Colon (tissue), 2 donors: ENCODE data around the gene HADHA.
"Not testable (repeated sequence)": the region's sequence is repeated elsewhere in the genome, so short reads cannot be mapped to it uniquely, and the experiment has no call there.

ENCODE experiments used
- FAIRE-seq: peaks from 2 replicates; lab custom pipeline; 2012; peaks lifted over from hg19 to GRCh38; lab: Jason Lieb, UNC
- donor health status: control.
- donor health status: control.

Gene HADHA

DNA sequence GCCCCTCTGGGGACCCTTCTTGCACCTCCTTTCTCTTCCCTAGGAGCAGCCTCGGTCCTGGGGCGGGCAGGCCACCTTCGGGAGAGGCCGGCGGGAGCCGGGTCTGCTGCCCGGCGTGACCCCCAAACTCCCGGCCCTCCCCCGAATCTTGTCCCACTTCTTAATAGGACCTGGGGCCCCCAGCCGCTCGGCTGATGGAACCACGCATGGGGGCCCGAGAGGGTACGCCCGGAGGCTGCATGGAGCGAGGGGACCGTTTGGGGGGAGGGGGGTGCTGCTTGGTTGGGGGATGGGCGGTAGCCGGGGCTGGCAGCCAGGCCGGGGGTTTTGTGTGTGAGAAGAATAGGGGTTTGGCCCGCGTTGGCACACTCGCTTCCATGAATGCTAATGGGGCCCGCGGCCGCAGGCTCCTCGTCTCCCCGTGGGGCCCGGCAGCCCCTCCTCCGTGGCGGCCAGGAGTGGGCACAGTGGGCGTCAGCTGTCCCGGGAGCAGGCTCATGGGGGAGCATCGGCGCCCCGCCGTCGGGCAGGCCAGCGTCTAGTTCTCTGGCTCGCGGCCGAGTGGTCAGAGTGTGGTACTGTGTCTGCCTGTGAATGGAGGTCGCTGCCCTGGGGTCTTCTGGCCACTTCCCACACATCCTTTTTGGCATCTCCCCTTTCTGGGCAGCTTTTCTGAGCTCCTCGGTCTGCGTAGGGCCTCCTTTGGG lies 70.5 kb downstream of the HADHA start:
- FAIRE-seq = no peak

DNA sequence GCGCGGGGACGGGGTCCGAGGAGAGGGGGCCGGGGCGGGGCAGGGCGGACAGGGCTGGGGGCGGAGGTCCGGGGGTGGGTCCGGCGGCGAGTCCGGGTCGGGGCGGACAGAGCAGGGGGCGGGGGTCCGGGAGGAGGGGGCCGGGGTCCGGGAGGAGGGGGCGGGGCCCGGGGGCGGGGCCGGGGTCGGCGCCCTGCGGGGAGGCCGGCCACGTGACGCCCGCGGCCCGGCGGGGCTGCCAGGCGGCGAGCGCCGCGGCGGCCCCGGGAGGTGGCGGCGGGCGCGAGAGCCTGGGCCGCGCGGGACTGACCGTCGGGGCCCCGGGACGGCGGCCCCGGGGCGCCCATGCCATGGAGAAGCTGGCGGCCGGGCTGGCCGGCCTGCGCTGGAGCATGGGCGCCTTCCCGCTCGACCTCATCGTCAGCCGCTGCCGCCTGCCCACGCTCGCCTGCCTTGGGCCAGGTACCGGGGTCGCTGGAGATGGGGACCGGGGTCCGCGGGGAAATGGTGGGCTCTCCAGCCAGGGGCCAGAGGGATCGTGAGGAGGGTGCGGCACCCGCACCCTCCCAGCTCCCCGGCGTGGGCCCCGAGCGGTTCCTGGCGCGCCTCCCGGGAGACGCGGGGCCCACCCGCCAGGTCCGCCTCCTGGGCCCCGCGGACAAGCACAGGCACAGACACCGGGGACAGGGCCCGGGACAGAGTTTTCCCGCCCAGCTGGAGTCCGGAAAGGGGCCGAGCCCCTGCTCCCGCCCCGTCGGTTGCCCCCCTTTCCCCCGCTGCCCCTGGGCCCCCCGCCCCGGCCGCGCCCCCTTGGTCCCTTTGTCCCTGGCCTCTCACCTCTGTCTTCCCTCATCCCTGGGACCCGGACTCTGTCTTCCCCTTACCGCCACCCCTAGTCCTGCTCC lies 71.3 kb downstream of the HADHA start, which contains the start of gene GAREM2:
GAREM2 (plus strand) TSS at position 218 of the 905 bp plus-strand sequence; CDS start at position 351, 133 bp downstream.
- no peak for FAIRE-seq

DNA sequence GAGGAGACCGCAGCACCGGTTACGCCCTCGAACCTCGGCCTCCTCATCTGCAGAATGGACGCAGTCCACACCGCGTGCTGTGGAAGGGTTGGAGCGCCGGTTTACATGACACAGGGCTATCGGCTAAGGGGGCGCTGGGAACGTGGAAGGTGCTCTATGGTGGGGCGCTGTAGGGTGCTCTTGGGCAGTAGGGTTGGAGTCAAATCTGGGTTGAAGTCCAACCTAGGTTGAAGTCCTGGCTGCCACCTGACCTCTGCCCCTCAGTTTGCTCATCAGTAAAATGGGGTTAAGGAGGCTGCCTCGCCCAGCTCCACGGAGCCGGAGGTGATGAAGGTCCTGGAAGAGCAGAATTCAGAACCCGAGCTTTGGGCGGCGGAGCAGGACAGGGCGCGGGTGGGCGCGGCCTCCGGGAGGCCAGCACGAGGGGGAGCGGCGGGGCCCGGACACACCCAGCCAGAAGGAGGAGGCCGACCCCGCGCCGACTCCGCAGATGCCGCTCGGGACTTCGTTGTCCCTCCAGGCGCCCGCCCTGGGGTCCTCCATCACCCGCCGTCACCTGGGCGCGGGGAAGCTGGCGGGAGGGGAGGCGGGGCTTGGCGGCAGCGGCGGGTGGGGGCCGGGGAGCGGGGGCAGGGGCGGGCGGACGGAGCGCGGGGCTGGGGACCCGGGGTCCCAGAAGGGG lies 72.1 kb downstream of the HADHA start:
- FAIRE-seq = no peak

- FAIRE-seq = no peak
Observed at GRCh38 chr2:26170795-26171194, 73.6 kb downstream of the HADHA start.

DNA sequence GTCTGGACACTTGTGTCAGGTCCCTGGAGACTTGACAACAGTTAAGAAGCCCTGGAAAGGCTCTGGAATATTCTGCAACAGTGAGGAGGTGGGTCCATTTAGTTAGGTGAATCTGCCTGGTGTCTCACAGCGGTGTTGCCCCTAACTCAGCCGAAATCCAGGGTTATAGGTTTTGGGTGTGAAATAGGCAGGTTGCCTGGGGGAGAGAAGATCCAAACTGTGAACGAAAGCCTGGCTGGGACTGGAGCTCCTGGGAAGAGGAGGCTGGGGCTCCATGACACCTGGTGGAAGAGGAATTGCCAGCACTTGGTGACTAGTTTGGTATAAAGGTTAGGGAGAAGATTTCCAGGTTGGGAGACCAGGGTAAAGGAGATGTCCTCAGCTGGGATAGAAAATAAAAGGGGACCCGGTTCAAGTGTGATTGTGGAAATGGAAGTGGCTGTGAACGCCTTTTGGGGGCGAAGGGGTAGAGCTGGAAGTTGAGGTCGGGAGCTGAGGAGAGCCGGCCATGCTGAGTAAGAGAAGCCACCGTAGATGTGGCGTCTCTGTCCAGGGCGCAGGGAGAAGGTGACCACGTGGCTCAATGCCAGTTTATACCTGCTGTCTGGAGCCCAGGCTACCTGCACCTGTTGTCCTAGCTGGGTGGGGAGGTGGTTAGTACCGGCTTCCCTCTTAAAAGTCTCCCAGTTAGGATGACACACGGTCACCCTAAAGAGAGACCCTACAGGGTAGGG lies 74.6 kb downstream of the HADHA start:
- FAIRE-seq = no peak

DNA sequence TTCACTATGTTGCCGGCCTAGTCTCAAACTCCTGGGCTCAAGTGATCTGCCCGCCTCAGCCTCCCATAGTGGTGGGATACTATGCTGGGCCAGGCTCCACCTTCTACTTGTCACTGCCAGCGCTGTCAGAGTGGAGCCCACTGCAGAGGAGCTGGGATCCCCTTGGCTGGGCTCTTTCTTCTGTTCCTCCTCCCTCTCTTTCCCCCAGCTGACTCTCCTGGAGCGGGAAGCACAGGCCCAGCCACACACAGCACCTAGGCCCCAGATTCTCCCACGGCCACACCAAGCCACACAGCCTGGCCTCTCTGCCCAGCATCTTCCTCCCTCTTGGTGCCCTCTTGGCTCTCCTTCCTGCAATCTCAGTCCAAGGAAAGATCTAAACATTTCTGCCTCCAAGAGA lies 75.2 kb downstream of the HADHA start:
- FAIRE-seq = no peak

- no peak for FAIRE-seq
Observed at GRCh38 chr2:26168785-26169184, 75.6 kb downstream of the HADHA start.

DNA sequence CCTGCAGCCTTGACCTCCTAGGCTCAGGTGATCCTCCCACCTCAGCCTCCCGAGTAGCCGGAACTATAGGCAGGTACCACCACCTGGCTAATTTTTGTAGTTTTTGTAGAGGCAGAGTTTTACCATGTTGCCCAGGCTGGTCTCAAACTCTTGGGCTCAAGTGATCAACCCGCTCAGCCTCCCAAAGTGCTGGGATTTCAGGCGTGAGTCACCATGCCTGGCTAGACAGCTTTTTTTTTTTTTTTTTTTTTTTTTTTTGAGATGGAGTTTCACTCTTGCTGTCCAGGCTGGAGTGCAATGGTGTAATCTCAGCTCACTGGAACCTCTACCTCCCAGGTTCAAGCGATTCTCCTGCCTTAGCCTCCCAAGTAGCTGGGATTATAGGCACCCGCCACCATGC lies 77.9 kb downstream of the HADHA start:
- not testable (repeated sequence) for FAIRE-seq

GRCh38 chr2:26165403-26165802 lies 79.0 kb downstream of the HADHA start:
- no peak for FAIRE-seq

DNA sequence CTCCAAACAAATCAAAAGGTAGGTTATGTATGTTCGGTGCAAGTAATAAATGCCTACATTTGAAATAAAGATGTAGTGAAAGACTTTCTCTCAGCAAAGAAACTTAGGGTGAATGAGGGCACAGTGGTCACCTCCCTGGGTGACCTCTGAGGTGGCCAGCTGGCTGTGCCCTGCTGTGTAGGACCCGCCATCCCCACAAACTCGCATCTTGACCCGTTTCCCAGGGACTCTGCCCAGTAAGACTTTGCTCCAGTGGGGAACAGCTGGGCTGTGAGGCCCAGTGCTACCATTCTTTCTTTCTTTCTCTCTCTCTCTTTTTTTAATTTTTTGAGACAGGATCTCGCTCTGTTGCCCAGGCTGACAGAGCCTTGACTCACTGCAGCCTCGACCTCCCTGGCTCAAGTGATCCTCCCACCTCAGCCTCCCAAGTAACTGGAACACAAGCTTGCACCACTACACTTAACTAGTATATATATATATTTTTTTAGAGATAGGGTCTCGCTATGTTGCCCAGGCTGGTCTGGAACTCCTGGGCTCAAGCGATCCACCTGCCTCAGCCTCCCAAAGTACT lies 79.7 kb downstream of the HADHA start:
- no peak for FAIRE-seq

GRCh38 chr2:26164231-26164630 lies 80.2 kb downstream of the HADHA start:
- no peak for FAIRE-seq

DNA sequence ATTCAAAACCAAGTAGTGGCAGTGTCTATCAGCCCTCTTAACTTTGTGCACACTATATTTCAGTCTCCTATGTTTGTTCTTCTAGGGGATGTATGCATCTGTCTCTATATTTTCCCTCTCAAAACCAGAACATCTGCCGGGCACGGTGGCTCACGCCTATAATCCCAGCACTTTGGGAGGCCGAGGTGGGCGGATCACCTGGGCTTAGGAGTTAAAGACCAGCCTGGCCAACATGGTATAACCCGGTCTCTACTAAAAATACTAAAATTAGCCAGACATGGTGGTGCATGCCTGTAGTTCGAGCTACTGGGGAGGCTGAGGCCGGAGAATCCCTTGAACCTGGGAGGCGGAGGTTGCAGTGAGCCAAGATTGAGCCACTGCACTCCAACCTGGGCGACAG lies 81.5 kb downstream of the HADHA start:
- FAIRE-seq = no peak

GRCh38 chr2:26161926-26162325 lies 82.5 kb downstream of the HADHA start:
- FAIRE-seq = no peak

- no peak for FAIRE-seq
Observed at GRCh38 chr2:26157580-26157979, 86.9 kb downstream of the HADHA start.

GRCh38 chr2:26150243-26150642 lies 94.2 kb downstream of the HADHA start:
- FAIRE-seq = no peak

GRCh38 chr2:26148501-26148900 lies 95.9 kb downstream of the HADHA start:
- no peak for FAIRE-seq

DNA sequence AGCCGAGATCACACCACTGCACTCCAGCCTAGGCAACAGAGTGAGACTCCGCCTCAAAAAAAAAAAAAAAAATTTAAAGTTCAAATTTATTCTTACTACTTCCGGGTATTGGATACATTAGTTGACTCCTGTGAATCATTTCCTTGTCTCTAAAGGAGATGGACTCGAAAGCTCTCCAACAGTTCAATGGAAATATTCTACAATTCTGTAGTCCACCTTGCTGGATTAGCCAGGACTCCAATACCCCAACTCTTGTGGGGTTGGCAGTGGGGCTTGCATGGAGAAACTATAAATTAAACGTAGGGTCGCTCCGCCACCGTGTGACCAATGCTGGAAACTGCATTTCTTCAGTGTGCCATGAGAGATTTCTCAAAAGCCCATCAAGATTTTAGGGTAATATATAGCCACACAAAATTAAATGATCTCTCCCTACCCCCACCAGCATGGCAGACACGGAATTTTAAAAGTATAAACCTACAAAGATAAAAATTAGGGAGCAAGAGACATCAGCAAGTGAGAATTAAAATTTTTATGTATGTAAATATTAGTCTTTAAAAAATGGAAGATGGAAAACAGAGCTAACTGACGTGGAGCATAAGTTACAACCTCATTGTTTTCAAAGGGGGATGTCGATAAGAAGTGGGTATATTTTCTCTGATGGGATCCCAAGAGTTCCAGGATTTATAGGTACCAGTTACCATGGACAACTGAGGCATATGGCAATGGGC lies 99.3 kb downstream of the HADHA start:
- no peak for FAIRE-seq

DNA sequence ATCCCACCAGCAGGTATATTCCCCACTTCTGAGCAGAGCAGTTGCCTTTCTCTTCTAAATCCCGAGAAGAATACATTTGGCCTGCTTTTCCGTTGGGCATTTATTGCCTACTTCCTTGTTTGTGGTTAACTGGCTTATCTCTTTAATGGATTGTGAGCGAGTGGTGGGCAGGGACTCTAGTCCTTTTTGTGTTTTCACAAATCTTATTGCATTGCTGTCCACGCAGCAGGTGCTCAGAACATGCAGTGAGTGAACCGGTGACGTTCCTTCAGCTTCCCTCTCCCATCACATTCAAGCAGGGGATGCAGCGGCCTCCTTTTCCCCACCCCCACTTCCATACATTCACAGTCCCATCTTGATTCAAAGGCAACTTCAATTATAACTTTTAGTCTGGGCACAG lies 100.4 kb downstream of the HADHA start:
- FAIRE-seq = no peak

GRCh38 chr2:26141145-26141769 lies 103.2 kb downstream of the HADHA start:
- no peak for FAIRE-seq
